Osteoblast (primary cell): ENCODE results near the gene TMEM145. TPM values are rescaled to one million over a fixed set of nuclear protein-coding genes. Genes with fewer than 3 reads are reported as not detected.

Experiments used
- DNase-seq: peaks from one replicate; pipeline ENCODE4 v3.0.0; 2011; ENCODE audit warnings: low spot score, mixed read lengths; ENCODE audit not compliant: insufficient read length; ENCODE audit errors: missing footprints
- H2AFZ ChIP-seq: 2 replicates; pipeline ENCODE4 v1.6.0; 2011; ENCODE audit warnings: mild to moderate bottlenecking, low read length
- H3K27ac ChIP-seq: 2 replicates; pipeline ENCODE4 v1.5.1; 2011; ENCODE audit warnings: mild to moderate bottlenecking, low read depth, low read length, moderate library complexity
- H3K27me3 ChIP-seq: 2 replicates; pipeline ENCODE4 v1.6.0; 2012; ENCODE audit warnings: mild to moderate bottlenecking, control low read depth, inconsistent platforms, low read length, moderate library complexity; ENCODE audit not compliant: insufficient read depth
- H3K36me3 ChIP-seq: 2 replicates; pipeline ENCODE4 v1.5.1; 2011; ENCODE audit warnings: mild to moderate bottlenecking, low read length, control low read depth, moderate library complexity; ENCODE audit not compliant: insufficient read depth
- H3K4me1 ChIP-seq: 2 replicates; pipeline ENCODE4 v1.5.1; 2011; ENCODE audit warnings: mild to moderate bottlenecking, low read length, control low read depth, moderate library complexity; ENCODE audit not compliant: insufficient read depth
- H3K4me2 ChIP-seq: 2 replicates; pipeline ENCODE4 v1.6.0; 2011; ENCODE audit warnings: mild to moderate bottlenecking, low read length; ENCODE audit not compliant: insufficient read depth
- H3K4me3 ChIP-seq: fragments of 200-600 bp; sonication (generic); 3 replicates; pipeline ENCODE4 v1.5.1; 2012; ENCODE audit warnings: mild to moderate bottlenecking, low read length, inconsistent platforms; ENCODE audit not compliant: insufficient read depth
- H3K79me2 ChIP-seq: 2 replicates; pipeline ENCODE4 v1.6.0; 2012; ENCODE audit warnings: mild to moderate bottlenecking, low read length, control low read depth, inconsistent platforms; ENCODE audit not compliant: insufficient read depth
- H3K9me3 ChIP-seq: 2 replicates; pipeline ENCODE4 v1.5.1; 2011; ENCODE audit warnings: low read depth, low read length, control low read depth
- H4K20me1 ChIP-seq: 2 replicates; pipeline ENCODE4 v1.6.0; 2012; ENCODE audit warnings: mild to moderate bottlenecking, low read length, control low read depth; ENCODE audit not compliant: insufficient read depth
- CTCF ChIP-seq: IDR thresholded peaks from 2 replicates; pipeline ENCODE4 v1.5.1; 2011; ENCODE audit warnings: mild to moderate bottlenecking, low read depth, low read length, moderate library complexity; ENCODE audit errors: extremely low read depth
- total RNA-seq: library from RNA; depleted of rRNA; stranded (reverse); fragments of >200 nt; gene quantifications from 2 replicates; pipeline ENCODE4 v1.2.3, GENCODE V29; 2012

TMEM145 gene
- total RNA-seq, 1 donor, result not detected

DNA sequence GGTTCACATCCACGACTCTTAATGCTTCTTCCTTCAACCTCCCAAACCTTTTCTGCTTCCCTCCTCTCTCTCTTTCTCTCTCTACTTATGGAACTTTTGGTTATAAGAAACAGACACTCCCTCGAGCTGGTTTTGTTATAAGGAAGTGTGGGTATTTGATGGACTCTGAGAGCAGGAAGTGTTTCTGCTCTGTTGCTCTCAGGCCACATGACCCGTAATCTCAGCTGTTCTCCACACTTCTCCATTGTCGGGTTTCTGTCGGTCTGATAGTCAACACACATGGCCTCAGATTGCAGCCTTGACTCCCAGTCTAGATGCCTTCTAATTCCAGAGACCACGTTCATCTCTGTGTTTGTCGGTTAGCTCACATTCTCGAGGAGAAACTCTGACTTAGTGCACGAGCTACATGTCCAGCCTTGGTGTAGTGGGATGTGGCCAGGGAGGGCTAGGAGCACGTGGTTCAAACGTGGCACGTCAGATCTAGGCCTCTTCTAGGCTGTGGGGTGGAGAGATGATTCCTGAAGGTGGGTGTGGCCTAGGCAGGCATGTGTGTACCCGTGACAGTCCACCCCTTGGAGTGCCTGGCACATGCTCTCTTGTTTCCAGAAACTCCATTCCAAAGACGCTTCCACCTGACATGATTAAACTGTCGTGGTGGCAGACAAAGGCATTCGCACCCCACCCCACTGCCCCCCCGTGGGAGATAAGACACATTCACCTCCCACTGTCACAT lies 50.7 kb downstream of the TMEM145 start:
- peak; percentile 69 for DNase-seq
- no peaks in the 10 kb centered on the region for H3K79me2 ChIP-seq
- H4K20me1 ChIP-seq, result no peaks in the 10 kb centered on the region
- H3K27ac ChIP-seq, result no peak overlapping the region
- peaks cover 9% of the 10 kb centered on the region for H3K36me3 ChIP-seq
- no peak overlapping the region for H3K4me2 ChIP-seq
- H3K9me3 ChIP-seq, result no peaks in the 10 kb centered on the region
- no peak for TF ChIP-seq CTCF
- no peaks in the 10 kb centered on the region for H3K27me3 ChIP-seq
- H3K4me1 ChIP-seq, result no peaks in the 10 kb centered on the region
- no peak overlapping the region for H3K4me3 ChIP-seq
- no peak overlapping the region for H2AFZ ChIP-seq

GRCh38 chr19:42366673-42367072 lies 53.6 kb downstream of the TMEM145 start:
- Histone ChIP-seq H3K27me3 (no peaks in the 10 kb centered on the region), H3K27ac (no peak overlapping the region)
- DNase-seq, result no peak

GRCh38 chr19:42367929-42368328 lies 54.8 kb downstream of the TMEM145 start:
- Histone ChIP-seq H3K27ac (no peak overlapping the region), H3K4me3 (no peak overlapping the region), H2AFZ (no peak overlapping the region), H4K20me1 (no peaks in the 10 kb centered on the region), H3K9me3 (no peaks in the 10 kb centered on the region), H3K4me1 (no peaks in the 10 kb centered on the region), H3K4me2 (no peak overlapping the region), H3K79me2 (no peaks in the 10 kb centered on the region), H3K36me3 (peaks cover 15% of the 10 kb centered on the region), H3K27me3 (no peaks in the 10 kb centered on the region)
- no peak for DNase-seq
- no peak for TF ChIP-seq CTCF

More at GRCh38 chr19:42366673-42367072, 53.6 kb downstream of the TMEM145 start:
- Histone ChIP-seq H3K4me3 (no peak overlapping the region), H2AFZ (no peak overlapping the region), H3K36me3 (peaks cover 15% of the 10 kb centered on the region), H3K9me3 (no peaks in the 10 kb centered on the region), H3K4me1 (no peaks in the 10 kb centered on the region), H4K20me1 (no peaks in the 10 kb centered on the region), H3K79me2 (no peaks in the 10 kb centered on the region), H3K4me2 (no peak overlapping the region)
- TF ChIP-seq CTCF, result no peak

GRCh38 chr19:42368360-42368759 lies 55.3 kb downstream of the TMEM145 start:
- H2AFZ ChIP-seq, result no peak overlapping the region

More at GRCh38 chr19:42368360-42368759, 55.3 kb downstream of the TMEM145 start:
- H3K4me3 ChIP-seq, result no peak overlapping the region
- no peak overlapping the region for H3K4me2 ChIP-seq
- H3K79me2 ChIP-seq, result no peaks in the 10 kb centered on the region
- H3K9me3 ChIP-seq, result no peaks in the 10 kb centered on the region
- H3K36me3 ChIP-seq, result peaks cover 13% of the 10 kb centered on the region
- H3K27me3 ChIP-seq, result no peaks in the 10 kb centered on the region
- no peak overlapping the region for H3K27ac ChIP-seq
- TF ChIP-seq CTCF, result no peak
- DNase-seq, result no peak
- no peaks in the 10 kb centered on the region for H3K4me1 ChIP-seq
- H4K20me1 ChIP-seq, result no peaks in the 10 kb centered on the region
